Breast epithelium (tissue), 3 donors: Measurements from ENCODE around the gene GNE.

Experiments used
- POLR2A ChIP-seq: fragments of 450-650 bp; IDR thresholded peaks from one replicate; pipeline ENCODE4 v1.6.1; 2016; ENCODE audit warnings: antibody characterized with exemption, mild to moderate bottlenecking, moderate library complexity
- POLR2AphosphoS5 ChIP-seq, 3 donors: sonication (generic); formaldehyde crosslinking; IDR thresholded peaks; one replicate each; pipeline ENCODE4 v1.6.1; 2017; ENCODE audit warnings: antibody characterized with exemption in 3 of 3

DNA sequence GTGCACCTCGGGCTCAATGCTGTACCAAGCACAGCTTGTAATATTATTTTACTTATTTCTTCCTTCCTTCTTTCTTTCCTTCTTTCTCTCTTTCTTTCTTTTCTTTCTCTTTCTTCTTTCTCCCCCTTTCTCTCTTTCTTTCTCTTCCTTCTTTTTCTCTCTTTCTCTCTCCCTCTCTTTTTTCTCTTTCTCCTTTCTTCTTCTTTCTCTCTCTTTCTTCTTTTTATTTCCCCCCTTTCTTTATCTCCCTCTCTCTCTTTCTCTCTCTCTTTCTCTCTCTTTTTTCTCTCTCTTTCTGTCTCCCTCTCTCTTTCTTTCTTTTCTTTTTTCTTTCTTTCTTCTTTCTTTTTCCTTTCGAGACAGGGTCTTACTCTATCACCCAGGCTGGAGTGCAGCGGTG, 32.7 kb upstream of the GNE start:
- no peak for TF ChIP-seq POLR2AphosphoS5 (IDR thresholded peaks at IDR 0.05)
- no peak for TF ChIP-seq POLR2A
